H1 (cell line): ENCODE data around the gene ZNF277. TPM values are rescaled to one million over a fixed set of nuclear protein-coding genes. Genes with fewer than 3 reads are reported as not detected.

ENCODE experiments used
- BACH1 ChIP-seq: IDR thresholded peaks from 2 replicates; pipeline ENCODE4 v1.6.1; 2012; ENCODE audit warnings: low read length, improper control_type of control experiment
- CTCF ChIP-seq, 3 experiments: IDR thresholded peaks; 1 replicate in 2 of 3; 2 replicates in 1 of 3; pipeline versions ENCODE4 v1.5.1 to v1.6.1; 2011; ENCODE audit warnings: low read length in 3 of 3, mild to moderate bottlenecking in 3 of 3, inconsistent platforms in 2 of 3, low read depth in 1 of 3, moderate library complexity in 1 of 3; ENCODE audit not compliant: insufficient read depth in 1 of 3; ENCODE audit errors: control extremely low read depth in 1 of 3
- GTF2F1 ChIP-seq: IDR thresholded peaks from 2 replicates; pipeline ENCODE4 v1.6.1; 2012; ENCODE audit warnings: low read depth, low read length, improper control_type of control experiment, borderline replicate concordance
- HDAC2 ChIP-seq, 2 experiments: fragments of 300-600 bp in 1 of 2; sonication (generic) in 1 of 2; IDR thresholded peaks; 2 replicates each; pipeline ENCODE4 v1.6.1; 2011 to 2012; ENCODE audit warnings: low read depth in 2 of 2, low read length in 2 of 2, mild to moderate bottlenecking in 2 of 2, moderate library complexity in 2 of 2, borderline replicate concordance in 1 of 2, inconsistent platforms in 1 of 2
- JUND ChIP-seq: IDR thresholded peaks from 2 replicates; pipeline ENCODE4 v1.6.1; 2011; ENCODE audit warnings: mild to moderate bottlenecking, improper control_type of control experiment, low read length
- MAFK ChIP-seq: IDR thresholded peaks from 2 replicates; pipeline ENCODE4 v1.6.1; 2012; ENCODE audit warnings: low read depth, mild to moderate bottlenecking, improper control_type of control experiment, low read length
- MAX ChIP-seq: IDR thresholded peaks from 2 replicates; pipeline ENCODE4 v1.6.1; 2012; ENCODE audit warnings: inconsistent platforms
- NRF1 ChIP-seq: IDR thresholded peaks from 2 replicates; pipeline ENCODE4 v1.6.1; 2011; ENCODE audit warnings: mild to moderate bottlenecking, low read depth, low read length, improper control_type of control experiment
- POU5F1 ChIP-seq: IDR thresholded peaks from 2 replicates; pipeline ENCODE4 v1.6.1; 2011; ENCODE audit warnings: low read depth, mild to moderate bottlenecking, low read length, moderate library complexity
- RAD21 ChIP-seq, 2 experiments: IDR thresholded peaks in 1 of 2; conservative IDR thresholded peaks in 1 of 2; 2 replicates each; pipeline ENCODE4 v1.6.1; 2011; ENCODE audit warnings: low read depth in 2 of 2, low read length in 2 of 2, improper control_type of control experiment in 1 of 2, inconsistent platforms in 1 of 2, mild to moderate bottlenecking in 1 of 2, moderate library complexity in 1 of 2
- SIN3A ChIP-seq, 2 experiments: IDR thresholded peaks in 1 of 2; conservative IDR thresholded peaks in 1 of 2; 2 replicates each; pipeline ENCODE4 v1.6.1; 2011 to 2012; ENCODE audit warnings: low read length in 2 of 2, improper control_type of control experiment in 1 of 2, low read depth in 1 of 2, mild to moderate bottlenecking in 1 of 2
- SIRT6 ChIP-seq: IDR thresholded peaks from one replicate; pipeline ENCODE4 v1.7.1; 2012; ENCODE audit warnings: low read length, inconsistent platforms
- SIX5 ChIP-seq: IDR thresholded peaks from 2 replicates; pipeline ENCODE4 v1.6.1; 2011; ENCODE audit warnings: mild to moderate bottlenecking, low read depth, low read length
- SP2 ChIP-seq: IDR thresholded peaks from 2 replicates; pipeline ENCODE4 v1.6.1; 2012; ENCODE audit warnings: mild to moderate bottlenecking, low read length, inconsistent platforms
- SUZ12 ChIP-seq: fragments of 200-600 bp; sonication (generic); IDR thresholded peaks from 2 replicates; pipeline ENCODE4 v1.6.1; 2012; ENCODE audit warnings: mild to moderate bottlenecking, inconsistent platforms, low read length, moderate library complexity, mixed read lengths
- TBP ChIP-seq: IDR thresholded peaks from 2 replicates; pipeline ENCODE4 v1.6.1; 2011; ENCODE audit warnings: low read depth, low read length, improper control_type of control experiment
- TEAD4 ChIP-seq: IDR thresholded peaks from 2 replicates; pipeline ENCODE4 v1.6.1; 2012; ENCODE audit warnings: low read depth, low read length, inconsistent platforms, mixed read lengths
- YY1 ChIP-seq: IDR thresholded peaks from 2 replicates; pipeline ENCODE4 v1.6.1; 2011; ENCODE audit warnings: low read depth, mild to moderate bottlenecking, low read length
- polyA plus RNA-seq, 7 experiments: library from polyadenylated mRNA; depleted of rRNA in 3 of 7; stranded (reverse) in 5 of 7; unstranded in 2 of 7; fragments of >200 nt in 5 of 7; fragments of 200-250 nt in 2 of 7; gene quantifications; 1 replicate in 5 of 7; 2 replicates in 1 of 7; 4 replicates in 1 of 7; pipeline versions ENCODE4 v1.2.1 to v1.2.3, GENCODE V29; 2011 to 2013; ENCODE audit warnings: missing spikeins in 2 of 7, mixed read lengths in 2 of 7
- total RNA-seq: library from RNA; stranded (reverse); fragmentation: NEBNext Ultra II Directional; extraction: Animal tissue kit (Norgen Biotek cat#: 25700); gene quantifications from 2 replicates; pipeline ENCODE4 v1.2.1, GENCODE V29; 2021

The ZNF277 gene
- total and polyA plus RNA-seq, 2 of the 8 experiments (the other 6 are each of a cell fraction or from before 2014, with no cell fraction given): 5.1 to 21.7 TPM

DNA sequence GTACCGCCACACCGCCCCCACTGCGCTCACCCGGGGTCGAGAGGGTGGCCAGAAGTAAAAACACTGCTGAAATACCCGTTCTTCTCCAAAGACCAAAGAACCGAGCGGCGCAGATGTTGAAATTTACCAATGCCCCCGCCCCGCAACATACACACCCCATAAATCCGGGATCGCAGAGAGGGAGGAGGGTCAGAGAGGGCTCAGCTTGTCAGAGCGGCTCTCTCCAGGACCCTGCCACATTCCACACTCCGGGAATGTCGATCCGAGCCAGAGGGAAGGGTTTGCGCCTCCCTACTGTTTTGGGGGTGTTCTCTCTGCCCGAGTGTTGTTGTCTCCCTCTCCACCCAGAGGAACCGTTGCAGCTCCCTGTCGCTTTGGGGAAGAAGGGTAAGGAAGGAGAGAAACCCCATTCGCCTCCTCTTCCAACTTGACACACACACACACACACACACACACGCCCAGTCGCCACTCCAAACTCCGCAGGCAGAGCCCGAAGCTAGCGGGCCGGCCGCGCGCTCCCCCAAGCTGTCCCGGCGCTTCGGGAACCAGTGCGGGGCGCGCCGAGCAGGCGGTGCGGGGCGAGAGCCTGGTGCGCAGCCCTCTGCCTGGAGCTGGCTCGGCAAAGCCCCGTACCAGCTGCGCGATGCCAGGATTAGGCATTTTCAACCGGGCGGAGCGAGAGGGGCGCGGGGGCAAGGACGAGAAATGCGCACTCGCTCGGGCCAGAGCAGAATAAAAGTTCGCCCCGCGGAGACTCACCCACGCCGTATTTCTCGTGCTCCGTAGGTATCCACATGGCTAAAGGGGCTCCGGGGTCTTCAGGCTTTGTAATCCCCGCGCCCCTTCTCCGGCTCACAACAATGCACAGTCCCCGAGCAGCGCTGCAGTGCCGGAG lies 905 bp upstream of the ZNF277 start (continued):
- TF ChIP-seq YY1 (no peak), HDAC2 (IDR thresholded peaks at IDR 0.05; ENCODE audit: borderline replicate concordance in 1 of 2, low read depth in 2 of 2, low read length in 2 of 2) (peak in 1 of 2 experiments; percentile 82; a peak in 1 of 4 replicates), SIN3A (conservative IDR thresholded peaks at IDR 0.05 in 1 of 2, IDR thresholded peaks at IDR 0.05 in 1 of 2; ENCODE audit: low read depth in 1 of 2, low read length in 2 of 2) (peak; percentile 44 to 84; a peak in 3 of 4 replicates), MAX (no peak), MAFK (no peak), NRF1 (no peak), JUND (no peak), TEAD4 (peak; percentile 92), SUZ12 (no peak), GTF2F1 (no peak), TBP (no peak), CTCF (IDR thresholded peaks at IDR 0.05; ENCODE audit: control extremely low read depth in 1 of 3, insufficient read depth in 1 of 3, low read depth in 1 of 3, low read length in 3 of 3) (no peak), POU5F1 (no peak), SIRT6 (no peak), SIX5 (no peak), BACH1 (no peak), RAD21 (IDR thresholded peaks at IDR 0.05 in 1 of 2, conservative IDR thresholded peaks at IDR 0.05 in 1 of 2; ENCODE audit: low read depth in 2 of 2, low read length in 2 of 2) (peak in 1 of 2 experiments; percentile 10; a peak in 1 of 4 replicates), SP2 (no peak)
